ENCODE measurements around the gene SLC44A4. TPM values are rescaled to one million over a fixed set of nuclear protein-coding genes. Genes with fewer than 3 reads are reported as not detected.
"Not testable (repeated sequence)": the region's sequence is repeated elsewhere in the genome, so short reads cannot be mapped to it uniquely, and the experiment has no call there.

The SLC44A4 gene
- polyA plus RNA-seq, 1 donor (not counting 4 experiments of a cell fraction or from before 2014, with no cell fraction given) = 0.25 TPM

- H4K20me1 ChIP-seq (ENCODE audit: control insufficient read depth, extremely low read depth, insufficient read depth, low read length) = no peaks in the 10 kb centered on the region
- no peaks in the 10 kb centered on the region for H3K36me3 ChIP-seq (ENCODE audit: control insufficient read depth in 2 of 2, extremely low read depth in 1 of 2, insufficient read depth in 2 of 2, low read length in 2 of 2)
- H3K9me1 ChIP-seq (ENCODE audit: control insufficient read depth, extremely low read depth, insufficient read depth, low read length) = no peaks in the 10 kb centered on the region
- no peak overlapping the region for H3K9ac ChIP-seq (ENCODE audit: control insufficient read depth, extremely low read depth, insufficient read depth, low read length)
- no peaks in the 10 kb centered on the region for H3K27me3 ChIP-seq (ENCODE audit: control insufficient read depth, extremely low read depth, insufficient read depth, low read length)
- TF ChIP-seq CTCF (optimal IDR thresholded peaks at IDR 0.05 in 1 of 3, IDR thresholded peaks at IDR 0.05 in 1 of 3, conservative IDR thresholded peaks at IDR 0.05 in 1 of 3; ENCODE audit: extremely low read depth in 1 of 3, insufficient read depth in 2 of 3, low read length in 3 of 3) = no peak
- TF ChIP-seq EZH2 (IDR thresholded peaks at IDR 0.05; ENCODE audit: low read length) = no peak
- FAIRE-seq = no peak
- no peak overlapping the region for H2AFZ ChIP-seq (ENCODE audit: control insufficient read depth, low read length)
- no peak overlapping the region for H3K4me2 ChIP-seq (ENCODE audit: control insufficient read depth, extremely low read depth, insufficient read depth, low read depth, low read length)
- no peak overlapping the region for H3K27ac ChIP-seq (ENCODE audit: control insufficient read depth, insufficient read depth, low read length)
- H3K79me2 ChIP-seq (ENCODE audit: control insufficient read depth, insufficient read depth, low read length) = no peaks in the 10 kb centered on the region
- no peak overlapping the region for H3K4me3 ChIP-seq (ENCODE audit: control insufficient read depth in 2 of 3, extremely low read depth in 1 of 3, insufficient read depth in 2 of 3, low read depth in 1 of 3, low read length in 3 of 3)
- DNase-seq (ENCODE audit: low read depth, low spot score) = no peak
- dilution Hi-C loops (cut with MboI; ENCODE audit: extremely low pct_ligation_motif_present, low sequenced_read_pairs) = no loop called here
- no peaks in the 10 kb centered on the region for H3K9me3 ChIP-seq (ENCODE audit: control insufficient read depth, low read depth, low read length)
- peaks cover 14% of the 10 kb centered on the region for H3K4me1 ChIP-seq (ENCODE audit: control insufficient read depth, extremely low read depth, insufficient read depth, low read length)
These were observed 33.2 kb upstream of the SLC44A4 start for GRCh38 chr6:31911826-31912585.

GRCh38 chr6:31909298-31909697 lies 30.5 kb upstream of the SLC44A4 start:
- H2AFZ ChIP-seq (ENCODE audit: control insufficient read depth, low read length); DNase-seq (ENCODE audit: low read depth, low spot score); H3K9ac ChIP-seq (ENCODE audit: control insufficient read depth, extremely low read depth, insufficient read depth, low read length); H3K9me3 ChIP-seq (ENCODE audit: control insufficient read depth, low read depth, low read length); H3K4me2 ChIP-seq (ENCODE audit: control insufficient read depth, extremely low read depth, insufficient read depth, low read depth, low read length); H3K27ac ChIP-seq (ENCODE audit: control insufficient read depth, insufficient read depth, low read length); H3K4me3 ChIP-seq (ENCODE audit: control insufficient read depth in 2 of 3, extremely low read depth in 1 of 3, insufficient read depth in 2 of 3, low read depth in 1 of 3, low read length in 3 of 3); H3K36me3 ChIP-seq (ENCODE audit: control insufficient read depth in 2 of 2, extremely low read depth in 1 of 2, insufficient read depth in 2 of 2, low read length in 2 of 2); H3K27me3 ChIP-seq (ENCODE audit: control insufficient read depth, extremely low read depth, insufficient read depth, low read length); dilution Hi-C loops (cut with MboI; ENCODE audit: extremely low pct_ligation_motif_present, low sequenced_read_pairs); H3K79me2 ChIP-seq (ENCODE audit: control insufficient read depth, insufficient read depth, low read length); H4K20me1 ChIP-seq (ENCODE audit: control insufficient read depth, extremely low read depth, insufficient read depth, low read length); H3K9me1 ChIP-seq (ENCODE audit: control insufficient read depth, extremely low read depth, insufficient read depth, low read length); FAIRE-seq: not testable (repeated sequence)
- peaks cover 14% of the 10 kb centered on the region for H3K4me1 ChIP-seq (ENCODE audit: control insufficient read depth, extremely low read depth, insufficient read depth, low read length)

DNA sequence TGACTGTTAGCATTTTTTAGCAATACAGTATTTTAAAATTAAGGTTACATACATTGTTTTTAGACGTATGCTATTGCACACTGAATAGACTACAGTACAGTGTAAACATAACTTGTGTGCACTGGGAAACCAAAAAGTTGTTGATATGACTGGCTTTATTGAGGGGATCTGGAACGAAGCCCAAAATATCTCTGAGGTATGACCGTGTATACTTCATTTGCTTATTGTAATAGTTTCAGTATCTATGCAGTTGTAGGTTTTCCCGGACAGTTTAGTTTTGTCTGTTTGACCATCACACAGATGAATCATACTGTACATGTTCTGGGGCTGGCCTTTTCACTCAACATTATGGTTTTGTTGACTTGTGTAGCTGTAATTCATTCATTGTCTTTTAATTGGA lies 30.0 kb upstream of the SLC44A4 start:
- no peak for FAIRE-seq
- DNase-seq (ENCODE audit: low read depth, low spot score) = no peak
- dilution Hi-C loops (cut with MboI; ENCODE audit: extremely low pct_ligation_motif_present, low sequenced_read_pairs) = no loop called here

More for the DNA sequence above, 30.0 kb upstream of the SLC44A4 start:
- Histone ChIP-seq H2AFZ (ENCODE audit: control insufficient read depth, low read length) (no peak overlapping the region), H3K36me3 (ENCODE audit: control insufficient read depth in 2 of 2, extremely low read depth in 1 of 2, insufficient read depth in 2 of 2, low read length in 2 of 2) (no peaks in the 10 kb centered on the region), H3K9me1 (ENCODE audit: control insufficient read depth, extremely low read depth, insufficient read depth, low read length) (no peaks in the 10 kb centered on the region), H3K4me2 (ENCODE audit: control insufficient read depth, extremely low read depth, insufficient read depth, low read depth, low read length) (no peak overlapping the region), H4K20me1 (ENCODE audit: control insufficient read depth, extremely low read depth, insufficient read depth, low read length) (no peaks in the 10 kb centered on the region), H3K79me2 (ENCODE audit: control insufficient read depth, insufficient read depth, low read length) (no peaks in the 10 kb centered on the region), H3K4me3 (ENCODE audit: control insufficient read depth in 2 of 3, extremely low read depth in 1 of 3, insufficient read depth in 2 of 3, low read depth in 1 of 3, low read length in 3 of 3) (no peak overlapping the region), H3K9me3 (ENCODE audit: control insufficient read depth, low read depth, low read length) (no peaks in the 10 kb centered on the region), H3K27me3 (ENCODE audit: control insufficient read depth, extremely low read depth, insufficient read depth, low read length) (no peaks in the 10 kb centered on the region), H3K27ac (ENCODE audit: control insufficient read depth, insufficient read depth, low read length) (no peak overlapping the region), H3K4me1 (ENCODE audit: control insufficient read depth, extremely low read depth, insufficient read depth, low read length) (peaks cover 14% of the 10 kb centered on the region), H3K9ac (ENCODE audit: control insufficient read depth, extremely low read depth, insufficient read depth, low read length) (no peak overlapping the region)
- no peak for TF ChIP-seq EZH2 (IDR thresholded peaks at IDR 0.05; ENCODE audit: low read length)
- TF ChIP-seq CTCF (optimal IDR thresholded peaks at IDR 0.05 in 1 of 3, IDR thresholded peaks at IDR 0.05 in 1 of 3, conservative IDR thresholded peaks at IDR 0.05 in 1 of 3; ENCODE audit: extremely low read depth in 1 of 3, insufficient read depth in 2 of 3, low read length in 3 of 3) = no peak
